Activated CD8-positive, alpha-beta T cell treated with anti-CD3 and anti-CD28 coated beads for 36 hours (primary cell): ENCODE results near the gene NLRX1. TPM values are rescaled to one million over a fixed set of nuclear protein-coding genes. Genes with fewer than 3 reads are reported as not detected.

Experiments
- ATAC-seq: fragments of 200-7000 bp; cut with Tn5 transposase; one replicate; pipeline ENCODE4 v1.10.0; 2021; ENCODE audit warnings: mild to moderate bottlenecking, moderate library complexity
- CTCF ChIA-PET: fragments of 350-600 bp; sonication (Branson Sonifier 250); formaldehyde crosslinking; loops from one replicate; lab custom pipeline; 2021; ENCODE audit warnings: antibody characterized with exemption; lab: Charles Lee
- POLR2A ChIA-PET: fragments of 350-600 bp; sonication (Branson Sonifier 250); formaldehyde crosslinking; loops from one replicate; lab custom pipeline; 2021; ENCODE audit warnings: antibody characterized with exemption; lab: Charles Lee
- DNase-seq: peaks from one replicate; pipeline ENCODE4 v3.0.0-alpha.2; 2020
- H3K27ac Mint-ChIP-seq: one replicate; pipeline ENCODE4 v1.8.0; 2021; ENCODE audit warnings: mild to moderate bottlenecking, mixed read lengths
- H3K27me3 Mint-ChIP-seq: one replicate; pipeline ENCODE4 v1.8.0; 2021; ENCODE audit warnings: mixed read lengths
- H3K36me3 Mint-ChIP-seq: one replicate; pipeline ENCODE4 v1.8.0; 2021; ENCODE audit warnings: low read depth, mixed read lengths
- H3K4me1 Mint-ChIP-seq: one replicate; pipeline ENCODE4 v1.8.0; 2021; ENCODE audit warnings: low read depth, mixed read lengths
- H3K4me3 Mint-ChIP-seq: one replicate; pipeline ENCODE4 v1.8.0; 2021; ENCODE audit warnings: mild to moderate bottlenecking, moderate library complexity, mixed read lengths
- H3K9me3 Mint-ChIP-seq: one replicate; pipeline ENCODE4 v1.8.0; 2021; ENCODE audit warnings: mixed read lengths
- intact Hi-C: fragments of 100-400 bp; cut with micrococcal nuclease; formaldehyde crosslinking; loops from one replicate; pipeline ENCODE4 v1.10.0; 2022
- total RNA-seq, 2 experiments: library from RNA; stranded (reverse); gene quantifications; one replicate each; pipeline ENCODE4 v1.2.3, GENCODE V29; 2021
- TF ChIP-seq, protein P1 (sequence below): fragments of 200-600 bp; IDR thresholded peaks from one replicate; pipeline ENCODE4 v1.8.0; 2022; ENCODE audit warnings: antibody characterized with exemption, mild to moderate bottlenecking

NLRX1 gene
- total RNA-seq, 2 experiments from 2014 or later = 20.1 to 21.3 TPM

DNA sequence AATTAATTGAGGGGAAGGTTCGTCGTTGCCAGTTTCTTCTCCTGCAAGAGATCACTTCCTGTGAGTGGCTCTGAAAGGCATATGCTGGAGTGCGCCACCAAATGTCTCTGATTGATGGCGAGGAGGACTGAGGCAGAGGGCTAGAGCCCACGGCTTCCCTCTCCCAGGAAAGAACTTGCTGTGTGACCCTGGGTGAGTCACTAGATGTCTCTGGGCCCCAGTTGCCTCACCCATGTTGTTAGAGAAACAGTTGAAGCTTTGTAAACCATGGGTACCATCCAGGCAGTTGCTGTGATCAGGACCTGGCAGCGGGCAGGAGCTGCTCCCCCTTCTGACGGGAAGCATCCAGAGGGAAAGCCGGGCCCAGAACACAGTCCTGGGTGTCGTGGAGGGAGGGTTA is 16.5 kb upstream of the NLRX1 start:
- intact Hi-C loops = no loop called here
- ChIA-PET POLR2A (interaction anchor here (1.1 kb wide), 1 partner anchor 17 kb away, joined by 5 read pairs; the partner anchor contains the start of gene NLRX1), CTCF (interaction anchor here (0.6 to 2.2 kb wide), 5 partner anchors 10 to 41 kb away, joined by 3 to 7 read pairs (median 5); no protein-coding TSS in a partner anchor)
- TF ChIP-seq, protein P1, sequence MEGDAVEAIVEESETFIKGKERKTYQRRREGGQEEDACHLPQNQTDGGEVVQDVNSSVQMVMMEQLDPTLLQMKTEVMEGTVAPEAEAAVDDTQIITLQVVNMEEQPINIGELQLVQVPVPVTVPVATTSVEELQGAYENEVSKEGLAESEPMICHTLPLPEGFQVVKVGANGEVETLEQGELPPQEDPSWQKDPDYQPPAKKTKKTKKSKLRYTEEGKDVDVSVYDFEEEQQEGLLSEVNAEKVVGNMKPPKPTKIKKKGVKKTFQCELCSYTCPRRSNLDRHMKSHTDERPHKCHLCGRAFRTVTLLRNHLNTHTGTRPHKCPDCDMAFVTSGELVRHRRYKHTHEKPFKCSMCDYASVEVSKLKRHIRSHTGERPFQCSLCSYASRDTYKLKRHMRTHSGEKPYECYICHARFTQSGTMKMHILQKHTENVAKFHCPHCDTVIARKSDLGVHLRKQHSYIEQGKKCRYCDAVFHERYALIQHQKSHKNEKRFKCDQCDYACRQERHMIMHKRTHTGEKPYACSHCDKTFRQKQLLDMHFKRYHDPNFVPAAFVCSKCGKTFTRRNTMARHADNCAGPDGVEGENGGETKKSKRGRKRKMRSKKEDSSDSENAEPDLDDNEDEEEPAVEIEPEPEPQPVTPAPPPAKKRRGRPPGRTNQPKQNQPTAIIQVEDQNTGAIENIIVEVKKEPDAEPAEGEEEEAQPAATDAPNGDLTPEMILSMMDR = no peak
- DNase-seq = no peak
- Mint-ChIP-seq H3K9me3 (no peaks in the 10 kb centered on the region), H3K36me3 (no peaks in the 10 kb centered on the region), H3K4me1 (peaks cover 12% of the 10 kb centered on the region), H3K4me3 (no peak overlapping the region), H3K27ac (no peak overlapping the region), H3K27me3 (peaks cover 24% of the 10 kb centered on the region)
- no peak for ATAC-seq

DNA sequence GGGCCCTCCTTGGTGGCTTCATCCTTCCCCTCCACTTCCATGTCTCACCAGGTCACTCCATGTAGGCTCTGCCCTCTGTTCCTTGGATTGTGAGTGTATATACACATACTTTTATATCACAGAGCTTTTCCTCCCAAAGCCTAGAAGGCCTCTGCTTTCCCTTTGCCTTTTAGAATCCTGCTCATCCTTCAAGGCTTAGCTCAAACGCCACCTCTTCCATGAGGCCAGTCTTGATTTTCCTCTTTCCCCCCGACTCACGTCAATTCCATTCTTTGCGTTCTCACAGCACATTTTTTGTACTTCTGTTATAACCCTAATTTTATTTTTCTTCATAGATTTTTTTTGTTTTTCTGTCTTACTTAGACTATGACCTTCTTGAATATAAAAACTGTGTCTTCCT is 15.9 kb upstream of the NLRX1 start:
- CTCF ChIA-PET = interaction anchor here (0.9 to 2.3 kb wide), 6 partner anchors 10 to 171 kb away, joined by 3 to 8 read pairs (median 3); no protein-coding TSS in a partner anchor
- peaks cover 19% of the 10 kb centered on the region for H3K27me3 Mint-ChIP-seq
- TF ChIP-seq, protein P1 = no peak
- ATAC-seq (no peak), DNase-seq (no peak)
- no peak overlapping the region for H3K4me3 Mint-ChIP-seq
- H3K27ac Mint-ChIP-seq = no peak overlapping the region
- intact Hi-C loops = no loop called here
- H3K36me3 Mint-ChIP-seq = no peaks in the 10 kb centered on the region
- H3K4me1 Mint-ChIP-seq = peaks cover 11% of the 10 kb centered on the region
- POLR2A ChIA-PET = interaction anchor here (1.1 kb wide), 1 partner anchor 16 kb away, joined by 5 read pairs; the partner anchor contains the start of gene NLRX1
- no peaks in the 10 kb centered on the region for H3K9me3 Mint-ChIP-seq

DNA sequence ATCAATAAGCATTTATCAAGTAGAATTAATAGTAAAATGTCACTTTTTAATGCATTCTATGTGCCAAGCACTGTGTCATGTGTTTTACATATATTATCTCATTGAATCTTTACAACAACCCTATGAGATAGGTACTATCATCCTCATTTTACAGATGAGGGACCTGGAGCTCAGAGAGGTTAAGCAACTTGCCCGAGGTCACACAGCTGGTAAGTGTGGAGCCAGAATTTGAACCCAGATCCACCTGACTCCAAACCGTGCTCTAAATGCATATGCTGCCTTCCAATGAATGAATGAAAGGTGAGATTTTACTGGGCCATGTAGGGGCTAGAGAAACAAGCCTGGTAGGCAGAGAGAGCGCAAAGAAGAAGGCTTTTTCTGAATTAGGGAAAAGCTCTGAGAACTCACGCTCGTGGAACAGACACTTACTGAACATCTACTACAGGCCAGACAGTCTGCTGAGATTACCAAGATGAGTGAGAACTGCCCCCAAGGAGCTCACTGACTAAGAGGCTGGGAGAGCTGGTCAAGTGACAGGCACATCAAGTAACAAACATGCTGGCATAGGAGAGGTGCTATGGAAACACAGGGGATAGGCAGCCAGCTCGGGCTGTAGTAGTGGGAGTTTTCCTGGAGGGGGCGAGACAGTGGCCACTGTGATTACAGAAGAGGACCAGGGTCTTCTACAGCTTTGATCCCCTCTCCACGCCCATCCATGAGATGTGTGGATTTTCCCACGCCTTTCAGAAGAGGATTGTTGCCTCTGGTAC is 15.3 kb upstream of the NLRX1 start:
- intact Hi-C loops = no loop called here
- ATAC-seq (no peak), DNase-seq (no peak)
- Mint-ChIP-seq H3K27me3 (peaks cover 14% of the 10 kb centered on the region), H3K27ac (no peak overlapping the region), H3K9me3 (no peaks in the 10 kb centered on the region), H3K4me1 (peaks cover 5% of the 10 kb centered on the region), H3K36me3 (no peaks in the 10 kb centered on the region), H3K4me3 (no peak overlapping the region)
- POLR2A ChIA-PET = interaction anchor here (1.8 kb wide), 1 partner anchor 59 kb away, joined by 4 read pairs; no protein-coding TSS in a partner anchor
- TF ChIP-seq, protein P1 = no peak
- CTCF ChIA-PET = interaction anchor here (0.9 to 2.3 kb wide), 7 partner anchors 11 to 170 kb away, joined by 3 to 8 read pairs (median 3); no protein-coding TSS in a partner anchor

DNA sequence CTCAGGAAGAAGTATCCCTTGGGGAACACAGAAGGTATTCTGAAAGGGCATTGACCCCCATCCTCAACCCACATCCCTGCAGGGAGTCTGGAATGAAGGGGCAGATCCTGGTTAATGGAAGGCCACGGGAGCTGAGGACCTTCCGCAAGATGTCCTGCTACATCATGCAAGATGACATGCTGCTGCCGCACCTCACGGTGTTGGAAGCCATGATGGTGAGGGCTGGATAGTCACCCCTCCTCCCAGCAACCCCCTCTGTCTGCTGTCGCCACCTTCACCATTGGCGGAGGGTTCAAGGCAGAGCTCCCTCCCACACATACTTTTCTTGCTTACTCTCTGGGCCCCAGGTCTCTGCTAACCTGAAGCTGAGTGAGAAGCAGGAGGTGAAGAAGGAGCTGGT is 14.3 kb upstream of the NLRX1 start:
- ChIA-PET CTCF (interaction anchor here (1.1 to 2.3 kb wide), 4 partner anchors 15 to 169 kb away, joined by 3 to 8 read pairs (median 6); no protein-coding TSS in a partner anchor), POLR2A (interaction anchor here (1.8 kb wide), 1 partner anchor 60 kb away, joined by 4 read pairs; no protein-coding TSS in a partner anchor)
- Mint-ChIP-seq H3K4me3 (no peak overlapping the region), H3K27me3 (peaks cover 10% of the 10 kb centered on the region), H3K9me3 (no peaks in the 10 kb centered on the region), H3K36me3 (no peaks in the 10 kb centered on the region), H3K27ac (no peak overlapping the region), H3K4me1 (no peaks in the 10 kb centered on the region)
- ATAC-seq (no peak), DNase-seq (no peak)
- TF ChIP-seq, protein P1 = no peak
- intact Hi-C loops = no loop called here
